Neural progenitor cell (in vitro differentiated cells): ENCODE measurements around the gene KATNBL1. TPM values are rescaled to one million over a fixed set of nuclear protein-coding genes. Genes with fewer than 3 reads are reported as not detected.

Experiments
- DNase-seq: peaks from one replicate; pipeline ENCODE4 v3.0.0-alpha.2; 2016; ENCODE audit warnings: low spot score
- H2AFZ ChIP-seq: fragments of 200-600 bp; sonication (generic); replicated peaks from 2 replicates; pipeline ENCODE4 v1.6.1; 2016; ENCODE audit warnings: antibody characterized with exemption
- H3F3A ChIP-seq: fragments of 200-600 bp; sonication (generic); 2 replicates; pipeline ENCODE4 v1.6.1; 2016; ENCODE audit warnings: antibody characterized with exemption, low read depth
- H3K27ac ChIP-seq: fragments of 200-600 bp; sonication (generic); 2 replicates; pipeline ENCODE4 v1.5.1; 2016; ENCODE audit warnings: mild to moderate bottlenecking
- H3K27me3 ChIP-seq: fragments of 200-600 bp; sonication (generic); 2 replicates; pipeline ENCODE4 v1.6.1; 2016; ENCODE audit warnings: mild to moderate bottlenecking, moderate library complexity
- H3K36me3 ChIP-seq: fragments of 200-600 bp; sonication (generic); 2 replicates; pipeline ENCODE4 v1.5.1; 2016
- H3K4me1 ChIP-seq: fragments of 200-600 bp; sonication (generic); 2 replicates; pipeline ENCODE4 v1.6.1; 2016; ENCODE audit warnings: mixed run types
- H3K4me2 ChIP-seq: fragments of 200-600 bp; sonication (generic); 2 replicates; pipeline ENCODE4 v1.6.1; 2016
- H3K4me3 ChIP-seq: fragments of 200-600 bp; sonication (generic); 2 replicates; pipeline ENCODE4 v1.5.1; 2016
- H3K79me2 ChIP-seq: fragments of 200-600 bp; sonication (generic); 2 replicates; pipeline ENCODE4 v1.6.1; 2016; ENCODE audit warnings: low read depth
- H3K9ac ChIP-seq: fragments of 200-600 bp; sonication (generic); 2 replicates; pipeline ENCODE4 v1.6.1; 2016
- H3K9me3 ChIP-seq: fragments of 200-600 bp; sonication (generic); 2 replicates; pipeline ENCODE4 v1.5.1; 2016; ENCODE audit warnings: low read depth
- H4K20me1 ChIP-seq: fragments of 200-600 bp; sonication (generic); 2 replicates; pipeline ENCODE4 v1.6.1; 2016; ENCODE audit warnings: low read depth
- H3K27ac Mint-ChIP-seq: 3 replicates; pipeline ENCODE4 v1.8.0; 2021; ENCODE audit warnings: mixed read lengths
- H3K27me3 Mint-ChIP-seq: 2 replicates; pipeline ENCODE4 v1.8.0; 2022; ENCODE audit warnings: low read depth, mild to moderate bottlenecking, inconsistent platforms, moderate library complexity, mixed read lengths; ENCODE audit not compliant: insufficient read depth
- H3K36me3 Mint-ChIP-seq: 3 replicates; pipeline ENCODE4 v1.8.0; 2021; ENCODE audit warnings: mixed read lengths
- H3K4me1 Mint-ChIP-seq: 3 replicates; pipeline ENCODE4 v1.8.0; 2021; ENCODE audit warnings: mixed read lengths
- H3K4me3 Mint-ChIP-seq: 3 replicates; pipeline ENCODE4 v1.8.0; 2021; ENCODE audit warnings: mild to moderate bottlenecking, moderate library complexity, mixed read lengths
- H3K9me3 Mint-ChIP-seq: 3 replicates; pipeline ENCODE4 v1.8.0; 2020; ENCODE audit warnings: mixed read lengths
- EZH2 ChIP-seq: fragments of 200-600 bp; sonication (generic); IDR thresholded peaks from 2 replicates; pipeline ENCODE4 v1.6.1; 2017; ENCODE audit warnings: antibody characterized with exemption, mild to moderate bottlenecking, moderate library complexity
- EZH2phosphoT487 ChIP-seq: fragments of 200-600 bp; sonication (generic); IDR thresholded peaks from 2 replicates; pipeline ENCODE4 v1.6.1; 2017; ENCODE audit warnings: antibody characterized with exemption
- total RNA-seq: library from RNA; depleted of rRNA; stranded (reverse); fragments of >200 nt; gene quantifications from 2 replicates; pipeline ENCODE4 v1.2.3, GENCODE V29; 2015; ENCODE audit warnings: low replicate concordance
- TF ChIP-seq, protein P1 (sequence below): fragments of 200-600 bp; sonication (generic); IDR thresholded peaks from 2 replicates; pipeline ENCODE4 v1.5.1; 2017; ENCODE audit warnings: antibody characterized with exemption, mild to moderate bottlenecking

Gene KATNBL1, protein sequence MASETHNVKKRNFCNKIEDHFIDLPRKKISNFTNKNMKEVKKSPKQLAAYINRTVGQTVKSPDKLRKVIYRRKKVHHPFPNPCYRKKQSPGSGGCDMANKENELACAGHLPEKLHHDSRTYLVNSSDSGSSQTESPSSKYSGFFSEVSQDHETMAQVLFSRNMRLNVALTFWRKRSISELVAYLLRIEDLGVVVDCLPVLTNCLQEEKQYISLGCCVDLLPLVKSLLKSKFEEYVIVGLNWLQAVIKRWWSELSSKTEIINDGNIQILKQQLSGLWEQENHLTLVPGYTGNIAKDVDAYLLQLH
- total RNA-seq: 124 and 178 TPM in 2 replicates

DNA sequence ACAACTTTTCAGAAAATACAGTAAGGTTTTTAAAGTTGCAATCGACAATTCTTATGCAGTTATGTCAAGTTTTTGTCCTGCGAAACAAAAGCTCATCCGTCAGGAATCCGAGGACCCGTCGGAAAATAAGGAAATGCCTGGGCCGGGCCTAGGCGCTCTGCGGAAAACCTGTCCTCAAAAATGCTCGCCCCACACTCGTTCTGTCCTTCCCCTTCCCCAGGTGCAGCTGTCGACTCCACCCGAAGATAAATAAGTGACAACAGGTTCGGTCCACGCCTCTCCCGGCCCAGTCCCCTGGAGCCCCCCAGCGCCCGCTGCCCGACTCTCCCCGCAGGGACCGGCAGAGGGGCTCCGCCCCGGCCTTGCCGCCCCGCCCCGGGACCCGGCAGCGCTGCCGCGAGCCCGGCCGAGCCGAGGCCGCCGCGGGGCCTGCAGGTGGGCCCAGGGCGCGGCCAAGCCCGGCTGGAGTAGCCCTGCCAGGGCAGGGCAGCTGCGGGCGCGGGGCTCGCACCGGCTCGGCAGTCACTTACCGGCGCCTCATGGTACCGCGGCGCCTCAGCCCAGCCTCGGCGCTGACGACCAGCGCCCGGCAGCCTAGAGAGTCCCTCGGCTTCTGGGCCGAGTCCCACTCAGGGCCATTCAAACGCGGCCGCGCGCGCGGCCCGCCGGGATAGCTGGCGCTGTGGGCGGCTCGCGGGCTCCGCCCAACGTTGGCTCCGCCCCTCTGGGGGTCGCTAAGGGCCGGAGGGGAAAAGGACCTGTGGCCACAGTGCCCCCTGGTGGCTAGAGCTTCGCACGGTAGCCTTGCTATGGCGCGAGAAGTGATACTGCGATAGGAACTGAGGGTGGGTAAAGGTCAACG is at the start of gene KATNBL1:
TSS of gene KATNBL1 (minus strand) at position 676 of the 862 bp plus-strand sequence. CDS start 46,420 bp downstream, outside the sequence.
- Mint-ChIP-seq H3K36me3 (peaks cover 15% of the 10 kb centered on the region), H3K27ac (peak within 1 kb of the TSS; percentile 91), H3K27me3 (peaks cover 4% of the 10 kb centered on the region), H3K4me1 (peaks cover 2% of the 10 kb centered on the region), H3K4me3 (peak within 1 kb of the TSS; percentile 96), H3K9me3 (no peaks in the 10 kb centered on the region)
- H3K27me3 ChIP-seq: no peaks in the 10 kb centered on the region
- peaks cover 7% of the 10 kb centered on the region for H3K4me1 ChIP-seq
- H3K36me3 ChIP-seq: no peaks in the 10 kb centered on the region
- H3K27ac ChIP-seq: peak within 1 kb of the TSS; percentile 94
- H2AFZ ChIP-seq: peak within 1 kb of the TSS; percentile 85
- H3F3A ChIP-seq: no peaks in the 10 kb centered on the region
- H4K20me1 ChIP-seq: peaks cover 23% of the 10 kb centered on the region
- DNase-seq: peak; percentile 99
- H3K9ac ChIP-seq: peak within 1 kb of the TSS; percentile 79
- peak within 1 kb of the TSS; percentile 97 for H3K4me2 ChIP-seq
- TF ChIP-seq EZH2phosphoT487: no peak
- TF ChIP-seq, protein P1, sequence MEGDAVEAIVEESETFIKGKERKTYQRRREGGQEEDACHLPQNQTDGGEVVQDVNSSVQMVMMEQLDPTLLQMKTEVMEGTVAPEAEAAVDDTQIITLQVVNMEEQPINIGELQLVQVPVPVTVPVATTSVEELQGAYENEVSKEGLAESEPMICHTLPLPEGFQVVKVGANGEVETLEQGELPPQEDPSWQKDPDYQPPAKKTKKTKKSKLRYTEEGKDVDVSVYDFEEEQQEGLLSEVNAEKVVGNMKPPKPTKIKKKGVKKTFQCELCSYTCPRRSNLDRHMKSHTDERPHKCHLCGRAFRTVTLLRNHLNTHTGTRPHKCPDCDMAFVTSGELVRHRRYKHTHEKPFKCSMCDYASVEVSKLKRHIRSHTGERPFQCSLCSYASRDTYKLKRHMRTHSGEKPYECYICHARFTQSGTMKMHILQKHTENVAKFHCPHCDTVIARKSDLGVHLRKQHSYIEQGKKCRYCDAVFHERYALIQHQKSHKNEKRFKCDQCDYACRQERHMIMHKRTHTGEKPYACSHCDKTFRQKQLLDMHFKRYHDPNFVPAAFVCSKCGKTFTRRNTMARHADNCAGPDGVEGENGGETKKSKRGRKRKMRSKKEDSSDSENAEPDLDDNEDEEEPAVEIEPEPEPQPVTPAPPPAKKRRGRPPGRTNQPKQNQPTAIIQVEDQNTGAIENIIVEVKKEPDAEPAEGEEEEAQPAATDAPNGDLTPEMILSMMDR: peak; percentile 92
- H3K4me3 ChIP-seq: peak within 1 kb of the TSS; percentile 90
- H3K79me2 ChIP-seq: peaks cover 49% of the 10 kb centered on the region
- no peaks in the 10 kb centered on the region for H3K9me3 ChIP-seq

DNA sequence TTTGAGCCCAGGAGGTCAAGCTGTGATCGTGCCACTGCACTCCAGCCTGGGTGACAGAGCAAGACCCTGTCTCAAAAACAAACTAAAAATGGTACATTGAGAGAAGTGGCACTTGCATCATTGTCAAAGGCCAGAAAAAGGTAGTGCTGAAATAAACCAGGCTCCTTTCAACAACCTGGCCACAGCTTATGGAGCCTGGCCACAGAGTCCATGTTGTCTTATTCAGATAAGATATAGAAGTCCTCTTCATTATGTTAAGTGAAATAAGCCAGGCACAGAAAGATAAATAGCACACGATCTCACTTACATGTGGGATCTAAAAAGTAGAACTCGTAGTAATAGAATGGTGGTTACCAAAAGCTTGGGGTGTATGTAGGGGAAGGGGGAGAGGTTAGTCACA is 49.7 kb upstream of the KATNBL1 start:
- Histone ChIP-seq H3K4me1 (no peaks in the 10 kb centered on the region), H3K27ac (no peak overlapping the region), H2AFZ (no peak overlapping the region), H3K4me3 (no peak overlapping the region), H3K36me3 (no peaks in the 10 kb centered on the region), H3K9me3 (no peaks in the 10 kb centered on the region), H3K4me2 (no peak overlapping the region), H3F3A (no peaks in the 10 kb centered on the region), H3K27me3 (no peaks in the 10 kb centered on the region), H3K79me2 (no peaks in the 10 kb centered on the region), H4K20me1 (no peaks in the 10 kb centered on the region), H3K9ac (no peak overlapping the region)
- Mint-ChIP-seq H3K4me1 (no peaks in the 10 kb centered on the region), H3K4me3 (no peak overlapping the region), H3K36me3 (no peaks in the 10 kb centered on the region), H3K27me3 (no peaks in the 10 kb centered on the region), H3K9me3 (no peaks in the 10 kb centered on the region), H3K27ac (no peak overlapping the region)
- TF ChIP-seq EZH2 (no peak), EZH2phosphoT487 (no peak)
- TF ChIP-seq, protein P1: no peak
- no peak for DNase-seq

DNA sequence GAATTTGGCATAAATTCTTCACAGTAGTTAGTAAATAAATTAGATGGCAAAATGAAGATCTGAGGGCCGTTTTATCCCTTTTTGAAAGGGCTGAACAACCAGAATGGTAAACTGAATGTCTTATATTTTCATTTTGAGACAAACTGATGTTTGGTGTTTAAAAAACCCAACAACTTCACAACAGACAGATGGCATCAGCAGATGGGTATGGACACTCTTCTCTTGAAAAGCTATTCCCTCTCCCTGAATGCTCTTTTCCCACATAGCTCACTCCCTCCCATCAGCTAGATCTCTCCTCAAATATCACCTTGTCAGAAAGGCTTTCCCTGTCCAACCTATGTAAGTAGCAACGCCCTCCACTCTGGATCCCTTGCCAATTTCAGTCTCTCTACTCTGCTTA is 48.3 kb upstream of the KATNBL1 start:
- Histone ChIP-seq H3K79me2 (no peaks in the 10 kb centered on the region), H2AFZ (no peak overlapping the region), H3F3A (no peaks in the 10 kb centered on the region), H3K4me1 (no peaks in the 10 kb centered on the region), H3K27me3 (no peaks in the 10 kb centered on the region), H4K20me1 (no peaks in the 10 kb centered on the region), H3K36me3 (no peaks in the 10 kb centered on the region), H3K4me2 (no peak overlapping the region), H3K9ac (no peak overlapping the region), H3K27ac (no peak overlapping the region), H3K9me3 (no peaks in the 10 kb centered on the region), H3K4me3 (no peak overlapping the region)
- no peak for DNase-seq
- no peak for TF ChIP-seq EZH2
- TF ChIP-seq, protein P1: no peak
- TF ChIP-seq EZH2phosphoT487: no peak
- H3K27me3 Mint-ChIP-seq: no peaks in the 10 kb centered on the region
- H3K4me3 Mint-ChIP-seq: no peak overlapping the region
- H3K36me3 Mint-ChIP-seq: no peaks in the 10 kb centered on the region
- H3K4me1 Mint-ChIP-seq: no peaks in the 10 kb centered on the region
- no peaks in the 10 kb centered on the region for H3K9me3 Mint-ChIP-seq
- no peak overlapping the region for H3K27ac Mint-ChIP-seq
